ENCODE data around the gene CCL8. TPM values are rescaled to one million over a fixed set of nuclear protein-coding genes. Genes with fewer than 3 reads are reported as not detected.

The CCL8 gene
- total RNA-seq, 4 donors from 2014 or later, result 20.6 TPM; not detected in 3

DNA sequence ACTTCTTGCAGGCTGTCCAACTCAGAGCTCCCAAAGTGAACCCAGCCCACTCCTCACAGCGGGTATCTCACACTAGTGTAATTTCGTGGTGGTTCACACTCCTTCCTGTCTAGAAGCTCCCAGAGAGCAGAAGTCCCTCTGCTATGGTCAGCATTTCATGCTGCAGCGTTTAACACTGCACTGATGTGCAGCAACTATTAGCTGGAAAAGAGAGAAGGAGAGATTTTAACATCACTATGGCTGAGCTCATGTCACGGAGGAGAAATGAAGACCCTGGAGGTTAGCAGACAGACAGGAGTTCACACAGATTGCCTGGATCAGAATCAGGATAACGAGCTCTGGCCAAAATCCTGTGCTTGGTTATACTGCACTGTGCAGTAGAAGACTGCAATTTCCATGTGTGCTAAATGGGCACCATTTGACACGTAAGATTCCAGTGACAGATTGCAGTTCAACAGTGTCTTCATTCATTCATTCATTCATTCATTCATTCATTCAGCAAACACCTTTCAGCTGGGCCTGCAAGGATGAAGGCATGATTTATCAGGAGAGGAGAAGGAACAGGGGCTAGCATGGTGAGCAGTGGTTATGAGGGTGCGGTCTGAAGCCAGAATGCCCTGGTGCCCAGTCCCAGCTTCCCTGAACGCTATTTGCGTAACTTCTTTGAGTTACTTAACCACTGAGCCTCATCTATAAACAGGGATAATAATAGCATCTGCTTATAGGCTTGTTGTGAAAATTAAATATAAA lies 49.1 kb downstream of the CCL8 start:
- H3K4me3 ChIP-seq, result no peak overlapping the region
- no peaks in the 10 kb centered on the region for H3K27me3 ChIP-seq
- H3K27ac ChIP-seq, result no peak overlapping the region
- DNase-seq, result no peak
- no peaks in the 10 kb centered on the region for H3K36me3 ChIP-seq
- no peaks in the 10 kb centered on the region for H3K4me1 ChIP-seq
- H3K9me3 ChIP-seq, result no peaks in the 10 kb centered on the region
- TF ChIP-seq POLR2A (IDR thresholded peaks at IDR 0.05), result no peak
- TF ChIP-seq, protein P1, sequence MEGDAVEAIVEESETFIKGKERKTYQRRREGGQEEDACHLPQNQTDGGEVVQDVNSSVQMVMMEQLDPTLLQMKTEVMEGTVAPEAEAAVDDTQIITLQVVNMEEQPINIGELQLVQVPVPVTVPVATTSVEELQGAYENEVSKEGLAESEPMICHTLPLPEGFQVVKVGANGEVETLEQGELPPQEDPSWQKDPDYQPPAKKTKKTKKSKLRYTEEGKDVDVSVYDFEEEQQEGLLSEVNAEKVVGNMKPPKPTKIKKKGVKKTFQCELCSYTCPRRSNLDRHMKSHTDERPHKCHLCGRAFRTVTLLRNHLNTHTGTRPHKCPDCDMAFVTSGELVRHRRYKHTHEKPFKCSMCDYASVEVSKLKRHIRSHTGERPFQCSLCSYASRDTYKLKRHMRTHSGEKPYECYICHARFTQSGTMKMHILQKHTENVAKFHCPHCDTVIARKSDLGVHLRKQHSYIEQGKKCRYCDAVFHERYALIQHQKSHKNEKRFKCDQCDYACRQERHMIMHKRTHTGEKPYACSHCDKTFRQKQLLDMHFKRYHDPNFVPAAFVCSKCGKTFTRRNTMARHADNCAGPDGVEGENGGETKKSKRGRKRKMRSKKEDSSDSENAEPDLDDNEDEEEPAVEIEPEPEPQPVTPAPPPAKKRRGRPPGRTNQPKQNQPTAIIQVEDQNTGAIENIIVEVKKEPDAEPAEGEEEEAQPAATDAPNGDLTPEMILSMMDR (IDR thresholded peaks at IDR 0.05), result no peak

GRCh38 chr17:34368946-34369500 lies 49.8 kb downstream of the CCL8 start:
- Histone ChIP-seq H3K4me3 (no peak overlapping the region), H3K36me3 (no peaks in the 10 kb centered on the region), H3K9me3 (no peaks in the 10 kb centered on the region)

DNA sequence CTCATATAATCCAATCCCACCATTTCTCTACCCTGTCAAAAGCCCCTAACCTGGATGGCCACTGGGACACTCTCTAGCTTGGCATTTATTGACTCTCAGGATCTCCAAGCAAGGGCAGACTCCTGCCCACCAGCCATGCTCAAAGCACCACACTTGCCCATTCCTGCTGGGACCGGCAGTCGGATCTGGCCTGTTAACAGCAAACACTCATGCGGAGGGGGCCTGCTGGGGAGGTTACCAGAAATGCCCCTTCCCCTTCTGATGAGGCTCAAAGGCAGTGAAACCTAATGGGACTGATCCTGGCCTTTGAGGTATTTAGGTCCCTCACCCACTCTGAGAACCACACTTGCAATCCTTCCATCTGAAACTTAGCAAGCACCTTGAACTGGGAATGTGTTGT lies 50.3 kb downstream of the CCL8 start:
- Histone ChIP-seq H3K4me1 (no peaks in the 10 kb centered on the region), H3K9me3 (no peaks in the 10 kb centered on the region), H3K27me3 (no peaks in the 10 kb centered on the region), H3K36me3 (no peaks in the 10 kb centered on the region), H3K27ac (no peak overlapping the region), H3K4me3 (no peak overlapping the region)
- TF ChIP-seq, protein P1 (IDR thresholded peaks at IDR 0.05), result no peak
- TF ChIP-seq POLR2A (IDR thresholded peaks at IDR 0.05), result no peak
- no peak for DNase-seq

More at GRCh38 chr17:34368946-34369500, 49.8 kb downstream of the CCL8 start:
- Histone ChIP-seq H3K27ac (no peak overlapping the region), H3K27me3 (no peaks in the 10 kb centered on the region), H3K4me1 (no peaks in the 10 kb centered on the region)
- TF ChIP-seq, protein P1 (IDR thresholded peaks at IDR 0.05), result no peak
- TF ChIP-seq POLR2A (IDR thresholded peaks at IDR 0.05), result no peak
- DNase-seq, result no peak

GRCh38 chr17:34370376-34370996 lies 51.3 kb downstream of the CCL8 start:
- TF ChIP-seq, protein P1 (IDR thresholded peaks at IDR 0.05), result no peak
- TF ChIP-seq POLR2A (IDR thresholded peaks at IDR 0.05), result no peak
- Histone ChIP-seq H3K36me3 (no peaks in the 10 kb centered on the region), H3K4me3 (no peak overlapping the region), H3K27ac (no peak overlapping the region), H3K9me3 (no peaks in the 10 kb centered on the region), H3K27me3 (no peaks in the 10 kb centered on the region), H3K4me1 (no peaks in the 10 kb centered on the region)
- DNase-seq, result no peak

DNA sequence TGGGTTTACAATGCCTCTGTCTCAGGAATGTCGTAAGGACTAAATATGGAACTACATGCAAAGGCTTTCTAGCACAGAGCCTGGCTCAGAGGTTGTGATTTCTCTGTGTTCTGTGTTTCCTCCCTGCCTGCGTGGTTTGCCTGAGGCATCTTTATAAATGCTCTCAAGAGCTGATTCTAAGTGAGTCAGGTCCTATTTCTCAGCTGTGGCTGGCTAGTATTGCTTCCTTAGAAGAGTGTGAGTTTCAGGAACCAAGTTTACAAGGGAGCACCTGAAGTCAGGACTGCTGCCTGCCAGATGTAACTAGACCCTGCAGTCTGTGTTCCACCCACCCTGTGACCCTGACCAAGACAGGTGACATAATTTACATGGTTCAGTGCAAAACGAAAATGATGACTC lies 51.8 kb downstream of the CCL8 start:
- no peak for DNase-seq
- no peaks in the 10 kb centered on the region for H3K9me3 ChIP-seq
- no peak overlapping the region for H3K4me3 ChIP-seq
- no peaks in the 10 kb centered on the region for H3K27me3 ChIP-seq
- H3K36me3 ChIP-seq, result no peaks in the 10 kb centered on the region
- no peak for TF ChIP-seq POLR2A (IDR thresholded peaks at IDR 0.05)
- TF ChIP-seq, protein P1 (IDR thresholded peaks at IDR 0.05), result no peak
- H3K4me1 ChIP-seq, result no peaks in the 10 kb centered on the region
- H3K27ac ChIP-seq, result no peak overlapping the region

Other genes starting within 250 kb of the CCL8 start
- 10 to 100 TPM in 1 of 4 donors, 1 to 10 TPM in 2, not detected in 1; 1.2 to 19.8 (median 6.6) TPM for gene CCL2, start 64.2 kb upstream of the CCL8 start, total RNA-seq
- gene CCL7, start 49.2 kb upstream of the CCL8 start, total RNA-seq, result not detected
- 10 to 100 TPM in 1 of 4 donors, 1 to 10 TPM in 1, not detected in 2; 2.3 to 23.1 TPM for gene CCL11, start 33.7 kb upstream of the CCL8 start, total RNA-seq
- 10 to 100 TPM in 1 of 4 donors, 1 to 10 TPM in 2, not detected in 1; 1.9 to 79.2 (median 2.9) TPM for gene CCL13, start 37.0 kb downstream of the CCL8 start, total RNA-seq
- gene CCL1, start 43.8 kb downstream of the CCL8 start, total RNA-seq, result not detected

Data from Peyer's patch (tissue), 4 donors.